DND-41 (cell line): ENCODE measurements around the gene C1orf167.

ENCODE experiments used
- EZH2 ChIP-seq: IDR thresholded peaks from 3 replicates; pipeline ENCODE4 v1.6.1; 2012; ENCODE audit warnings: borderline replicate concordance, low read depth, mild to moderate bottlenecking, moderate library complexity, low read length, inconsistent platforms; ENCODE audit not compliant: severe bottlenecking
- TF ChIP-seq, protein P1 (sequence below): IDR thresholded peaks from 2 replicates; pipeline ENCODE4 v1.5.1; 2012; ENCODE audit warnings: borderline replicate concordance, low read length, moderate library complexity, mild to moderate bottlenecking; ENCODE audit not compliant: poor library complexity, severe bottlenecking; ENCODE audit errors: extremely low read depth

DNA sequence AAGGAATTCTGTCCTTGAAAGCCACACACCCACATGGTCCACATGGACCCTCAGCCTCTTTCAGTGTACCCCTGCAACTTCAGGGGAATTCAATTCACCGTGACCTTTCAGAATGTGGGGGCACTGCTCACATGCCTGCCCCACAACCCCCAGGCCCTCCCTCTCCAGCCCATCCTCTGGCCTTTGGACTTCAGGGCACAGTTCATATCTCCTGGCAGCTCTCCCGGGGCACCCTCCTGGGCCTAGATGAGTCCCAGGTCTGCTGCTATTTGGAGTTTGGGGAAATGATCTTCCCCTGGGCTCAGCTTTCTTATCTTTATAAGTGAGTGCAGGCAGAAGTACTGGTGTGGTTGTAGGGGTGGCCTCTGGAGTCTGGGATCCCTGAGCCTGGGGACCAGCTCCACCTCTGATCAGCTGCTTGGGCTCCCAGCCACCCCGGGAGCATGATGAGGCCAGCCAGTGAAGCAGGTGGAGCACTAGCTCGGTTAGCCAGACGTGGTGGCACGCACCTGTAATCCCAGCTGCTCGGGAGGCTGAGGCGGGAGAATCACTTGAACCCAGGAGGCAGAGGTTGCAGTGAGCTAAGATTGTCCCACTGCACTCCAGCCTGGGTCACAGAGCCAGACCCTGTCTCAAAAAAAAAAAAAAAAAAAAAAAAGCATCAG is 15.8 kb downstream of the C1orf167 start:
- TF ChIP-seq EZH2: no peak
- TF ChIP-seq, protein P1, sequence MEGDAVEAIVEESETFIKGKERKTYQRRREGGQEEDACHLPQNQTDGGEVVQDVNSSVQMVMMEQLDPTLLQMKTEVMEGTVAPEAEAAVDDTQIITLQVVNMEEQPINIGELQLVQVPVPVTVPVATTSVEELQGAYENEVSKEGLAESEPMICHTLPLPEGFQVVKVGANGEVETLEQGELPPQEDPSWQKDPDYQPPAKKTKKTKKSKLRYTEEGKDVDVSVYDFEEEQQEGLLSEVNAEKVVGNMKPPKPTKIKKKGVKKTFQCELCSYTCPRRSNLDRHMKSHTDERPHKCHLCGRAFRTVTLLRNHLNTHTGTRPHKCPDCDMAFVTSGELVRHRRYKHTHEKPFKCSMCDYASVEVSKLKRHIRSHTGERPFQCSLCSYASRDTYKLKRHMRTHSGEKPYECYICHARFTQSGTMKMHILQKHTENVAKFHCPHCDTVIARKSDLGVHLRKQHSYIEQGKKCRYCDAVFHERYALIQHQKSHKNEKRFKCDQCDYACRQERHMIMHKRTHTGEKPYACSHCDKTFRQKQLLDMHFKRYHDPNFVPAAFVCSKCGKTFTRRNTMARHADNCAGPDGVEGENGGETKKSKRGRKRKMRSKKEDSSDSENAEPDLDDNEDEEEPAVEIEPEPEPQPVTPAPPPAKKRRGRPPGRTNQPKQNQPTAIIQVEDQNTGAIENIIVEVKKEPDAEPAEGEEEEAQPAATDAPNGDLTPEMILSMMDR: no peak
